Activated CD8-positive, alpha-beta memory T cell treated with anti-CD3 and anti-CD28 coated beads for 24 hours (primary cell): ENCODE data around the gene TIPIN.
"Not testable (repeated sequence)": the region's sequence is repeated elsewhere in the genome, so short reads cannot be mapped to it uniquely, and the experiment has no call there.

Experiments used
- DNase-seq: peaks from one replicate; pipeline ENCODE4 v3.0.0-alpha.2; 2020

TIPIN gene

GRCh38 chr15:66381376-66381775 is 24.9 kb upstream of the TIPIN start:
- DNase-seq = not testable (repeated sequence)

GRCh38 chr15:66378814-66379430 is 22.4 kb upstream of the TIPIN start:
- DNase-seq = no peak

- DNase-seq = no peak
Measured at GRCh38 chr15:66374179-66374578, 17.7 kb upstream of the TIPIN start.

GRCh38 chr15:66369773-66370651 is 13.5 kb upstream of the TIPIN start:
- DNase-seq = peak; percentile 64

GRCh38 chr15:66364944-66365528 is 8.6 kb upstream of the TIPIN start:
- no peak for DNase-seq

GRCh38 chr15:66362776-66363175 is 6.3 kb upstream of the TIPIN start:
- DNase-seq = no peak

GRCh38 chr15:66361745-66362460 is 5.4 kb upstream of the TIPIN start:
- DNase-seq = not testable (repeated sequence)

GRCh38 chr15:66359740-66360139 is 3.3 kb upstream of the TIPIN start:
- no peak for DNase-seq

- no peak for DNase-seq
Measured at GRCh38 chr15:66356077-66356358, 467 bp downstream of the TIPIN start.

- not testable (repeated sequence) for DNase-seq
Measured at GRCh38 chr15:66348530-66348929, 8.0 kb downstream of the TIPIN start.

- DNase-seq = no peak
Measured at GRCh38 chr15:66328771-66329170, 27.7 kb downstream of the TIPIN start.

- no peak for DNase-seq
Measured at GRCh38 chr15:66327736-66328135, 28.7 kb downstream of the TIPIN start.

- peak; percentile 30 for DNase-seq
Measured at GRCh38 chr15:66326051-66326450, 30.4 kb downstream of the TIPIN start.

- peak; percentile 49 for DNase-seq
Measured at GRCh38 chr15:66323312-66323928, 33.1 kb downstream of the TIPIN start.

GRCh38 chr15:66312144-66312543 is 44.3 kb downstream of the TIPIN start:
- DNase-seq = no peak

GRCh38 chr15:66310786-66311185 is 45.7 kb downstream of the TIPIN start:
- DNase-seq = no peak

- no peak for DNase-seq
Measured at GRCh38 chr15:66309828-66310227, 46.7 kb downstream of the TIPIN start.

GRCh38 chr15:66308531-66308930 is 48.0 kb downstream of the TIPIN start:
- DNase-seq = no peak

GRCh38 chr15:66306381-66306780 is 50.1 kb downstream of the TIPIN start:
- no peak for DNase-seq

GRCh38 chr15:66304425-66304824 is 52.1 kb downstream of the TIPIN start:
- DNase-seq = not testable (repeated sequence)

- no peak for DNase-seq
Measured at GRCh38 chr15:66302489-66303278, 53.8 kb downstream of the TIPIN start.

GRCh38 chr15:66298803-66299251 is 57.7 kb downstream of the TIPIN start:
- no peak for DNase-seq
